ENCODE results near the gene ATXN1.
"Not testable (repeated sequence)": the region's sequence is repeated elsewhere in the genome, so short reads cannot be mapped to it uniquely, and the experiment has no call there.

ATXN1 gene

DNA sequence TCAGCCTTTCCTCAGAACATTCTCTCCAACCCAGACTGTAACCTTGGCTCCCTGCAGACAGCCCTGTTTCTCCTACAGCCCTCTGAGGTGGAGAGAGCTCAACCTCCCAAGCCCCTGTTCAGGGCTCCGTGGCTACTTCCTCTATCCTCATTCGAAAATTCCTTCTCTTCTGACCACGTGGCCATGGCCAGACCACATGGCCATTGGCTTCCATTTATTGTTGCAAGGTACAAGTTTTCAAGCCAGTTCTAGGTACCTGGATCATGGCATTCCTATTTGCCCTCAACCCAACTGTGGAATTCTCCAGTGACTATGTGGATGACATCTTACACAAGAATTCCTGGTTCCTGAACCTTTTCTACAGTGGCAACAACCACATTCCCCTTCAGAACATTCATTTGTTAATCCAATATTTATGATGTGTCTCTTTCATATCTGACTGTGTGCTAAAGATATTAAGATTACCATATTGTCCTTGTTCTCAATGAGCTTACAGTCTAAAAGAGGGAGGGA is 361.0 kb downstream of the ATXN1 start:
- DNase-seq = no peak

DNA sequence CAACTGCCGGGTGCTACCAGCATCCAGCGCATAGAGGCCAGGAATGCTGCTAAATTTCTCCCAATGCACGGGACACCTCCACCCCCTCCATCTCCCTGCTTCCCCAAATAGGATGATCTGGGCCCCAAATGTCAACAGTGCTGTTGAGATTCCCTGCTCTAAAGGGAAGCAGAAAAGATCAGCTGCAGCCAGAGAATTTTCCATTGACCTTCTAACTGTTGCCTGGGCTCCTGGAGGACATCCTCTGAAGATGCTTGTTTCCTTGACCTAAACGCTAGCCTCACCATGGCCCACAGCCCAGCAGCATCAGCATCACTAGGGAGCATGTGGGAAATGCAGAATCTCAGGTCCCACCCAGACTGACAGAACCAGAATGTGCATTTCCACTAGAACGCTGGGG is 361.6 kb downstream of the ATXN1 start:
- DNase-seq = no peak

DNA sequence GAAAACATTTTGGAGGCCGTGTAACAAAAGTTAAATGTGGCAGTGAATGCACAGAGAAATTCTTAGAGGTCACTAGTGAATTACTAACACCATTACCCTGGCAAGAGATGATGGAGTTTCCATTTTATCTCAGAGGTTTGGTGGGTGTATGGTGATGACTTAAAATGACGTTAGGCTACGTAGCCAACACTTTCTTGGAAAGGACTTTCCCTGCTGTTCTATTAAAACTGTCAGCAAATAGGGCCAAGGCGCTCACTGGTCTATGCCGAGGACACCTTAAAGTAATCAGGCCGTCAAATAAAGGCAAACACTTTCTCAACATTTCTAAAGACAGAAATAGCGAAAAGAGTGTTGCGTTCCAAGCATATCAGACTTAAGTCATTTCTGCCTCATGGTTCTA is 362.1 kb downstream of the ATXN1 start:
- no peak for DNase-seq

DNA sequence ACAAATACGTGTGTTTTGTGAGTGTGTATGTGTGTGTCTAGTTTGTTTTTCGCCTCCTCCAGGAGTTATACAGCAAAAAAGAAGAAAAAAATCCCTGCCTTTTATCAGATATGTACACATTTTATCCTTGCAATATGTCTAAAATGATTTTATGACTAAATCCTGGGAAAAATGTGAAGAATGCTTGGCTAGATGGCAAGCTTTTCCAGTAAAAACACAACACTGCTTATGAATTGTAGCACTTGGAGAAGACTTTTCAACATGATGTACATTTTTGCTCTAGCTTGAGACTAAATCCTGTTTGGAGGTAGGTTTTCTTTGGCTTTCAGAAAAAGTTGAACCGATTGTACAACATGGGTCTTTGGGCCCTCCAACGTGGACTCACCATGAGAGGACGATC is 362.7 kb downstream of the ATXN1 start:
- no peak for DNase-seq

DNA sequence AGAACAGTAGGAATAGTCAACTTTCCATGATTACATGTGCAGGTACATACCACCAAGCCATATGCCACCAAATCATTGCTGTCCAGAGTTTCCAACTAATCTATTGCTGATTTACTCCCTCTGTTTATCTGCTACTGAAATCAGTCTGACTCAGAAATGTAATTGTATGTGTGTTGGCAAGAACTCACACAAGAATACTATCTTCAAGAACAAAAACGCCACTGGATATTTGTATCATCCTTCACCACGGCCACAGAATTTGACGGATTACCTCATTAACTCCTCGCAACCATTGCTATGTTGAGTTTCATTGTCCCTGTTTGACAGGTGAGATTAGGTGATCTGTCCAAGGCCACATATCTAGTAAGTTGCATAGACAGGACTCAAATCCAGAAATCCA is 363.6 kb downstream of the ATXN1 start:
- DNase-seq = no peak

DNA sequence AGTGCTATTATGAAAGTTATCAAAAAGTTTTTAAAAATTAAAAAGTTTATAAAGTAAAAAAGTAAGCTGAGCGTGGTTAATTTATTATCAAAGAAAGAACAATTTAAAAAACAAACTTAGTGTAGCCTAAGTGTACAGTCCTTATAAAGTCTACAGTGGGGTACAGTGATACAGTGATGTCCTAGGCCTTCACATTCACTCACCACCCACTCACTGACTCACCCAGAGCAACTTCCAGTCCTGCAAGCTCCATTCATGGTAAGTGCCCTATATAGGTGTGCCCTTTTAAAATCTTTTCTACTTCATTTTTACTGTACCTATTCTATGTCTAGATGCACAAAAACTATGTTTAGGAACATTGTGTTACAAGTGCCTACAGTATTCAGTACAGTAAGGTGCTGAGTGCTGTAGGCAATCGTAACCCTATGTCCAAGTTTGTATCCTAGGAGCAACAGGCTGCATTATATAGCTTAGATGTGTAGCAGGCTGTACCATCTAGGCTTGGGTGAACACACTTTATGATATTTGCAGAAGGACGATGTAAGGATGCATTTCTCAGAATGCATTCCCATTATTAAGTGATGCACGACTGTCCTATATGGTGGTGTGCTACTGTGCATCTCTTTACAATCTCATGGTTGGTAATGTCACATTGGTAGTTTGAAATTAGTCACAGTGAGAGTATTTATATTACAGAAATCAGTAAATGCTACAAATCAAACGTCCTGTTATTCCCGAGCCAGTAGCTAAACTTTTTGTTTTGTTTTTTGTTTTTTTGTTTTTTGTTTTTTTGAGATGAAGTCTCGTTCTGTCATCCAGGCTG is 364.6 kb downstream of the ATXN1 start:
- no peak for DNase-seq

DNA sequence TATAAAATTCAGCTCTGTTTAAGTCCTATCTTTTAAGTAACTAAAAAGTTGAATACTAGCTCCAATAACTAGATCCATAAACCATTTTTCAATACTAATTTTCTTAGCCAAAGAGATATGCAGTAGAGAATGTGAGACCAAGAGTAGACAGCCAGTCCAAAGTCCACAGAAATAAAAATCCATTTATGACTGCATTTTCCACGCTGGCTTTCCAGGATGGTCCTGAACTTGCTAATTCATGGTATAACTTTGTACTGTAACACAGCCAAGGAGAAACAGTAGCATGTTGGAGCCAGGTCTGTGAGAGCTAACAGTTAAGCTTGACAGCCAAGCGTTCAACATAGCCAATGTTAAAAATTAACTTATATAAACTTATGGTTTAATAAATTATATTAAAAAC is 366.6 kb downstream of the ATXN1 start:
- no peak for DNase-seq

DNA sequence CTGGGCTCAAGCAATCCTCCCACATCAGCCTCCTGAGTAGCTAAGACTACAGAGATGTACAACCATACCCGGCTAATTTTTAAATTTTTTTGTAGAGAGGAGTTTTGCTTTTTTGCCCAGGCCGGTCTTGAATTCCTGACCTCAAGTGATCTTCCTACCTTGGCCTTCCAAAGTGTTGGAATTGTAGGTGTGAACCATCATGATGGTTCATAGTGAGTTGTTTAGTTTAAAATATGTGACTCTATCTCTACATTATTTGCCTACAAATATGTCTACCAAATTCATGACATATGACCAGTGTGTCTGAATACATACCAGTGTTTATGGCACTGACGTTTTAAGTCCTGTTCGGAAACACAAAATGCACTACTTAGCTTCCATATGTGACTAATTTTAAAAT is 367.9 kb downstream of the ATXN1 start:
- no peak for DNase-seq

DNA sequence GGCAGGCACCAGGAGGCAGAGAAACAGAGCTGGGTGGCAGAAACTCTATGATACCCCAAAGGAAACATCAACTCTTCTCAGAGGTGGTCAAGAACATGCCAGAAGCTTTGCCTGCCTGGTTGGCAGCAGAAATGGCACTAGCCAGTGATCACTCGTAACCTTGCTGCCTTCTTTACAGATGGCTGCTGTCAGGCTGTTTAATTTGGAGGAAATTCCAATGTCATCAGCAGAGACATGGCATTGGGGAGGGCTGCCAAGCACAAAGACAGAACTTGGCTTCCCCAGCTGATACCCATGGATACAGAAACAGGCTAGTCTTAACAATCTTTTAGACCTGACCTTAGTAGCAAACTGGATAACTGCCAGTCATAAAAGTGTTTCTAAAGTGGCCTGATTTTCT is 369.2 kb downstream of the ATXN1 start:
- no peak for DNase-seq

DNA sequence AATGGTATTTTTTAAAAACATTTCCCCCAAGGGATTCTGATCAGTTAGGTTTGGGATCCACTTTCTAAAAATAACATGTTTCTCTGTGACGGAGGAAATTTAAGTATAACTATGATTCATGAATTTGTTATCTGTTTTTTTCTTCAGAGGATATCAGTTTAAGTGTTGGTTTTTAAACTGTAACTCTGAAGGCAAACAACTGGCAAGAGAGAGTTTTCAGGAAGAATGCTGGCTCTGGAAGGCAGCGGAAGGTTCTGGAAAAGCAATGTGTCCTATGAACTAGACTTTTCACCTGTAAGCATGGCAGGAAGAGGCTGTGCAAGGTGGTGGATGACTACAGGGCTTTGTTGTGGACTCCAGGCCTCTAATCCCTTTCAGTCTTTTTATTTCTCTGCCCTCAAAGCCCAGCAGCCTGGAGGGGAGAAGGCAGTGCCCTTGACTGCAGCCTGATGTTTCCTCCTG is 369.8 kb downstream of the ATXN1 start:
- DNase-seq = no peak

DNA sequence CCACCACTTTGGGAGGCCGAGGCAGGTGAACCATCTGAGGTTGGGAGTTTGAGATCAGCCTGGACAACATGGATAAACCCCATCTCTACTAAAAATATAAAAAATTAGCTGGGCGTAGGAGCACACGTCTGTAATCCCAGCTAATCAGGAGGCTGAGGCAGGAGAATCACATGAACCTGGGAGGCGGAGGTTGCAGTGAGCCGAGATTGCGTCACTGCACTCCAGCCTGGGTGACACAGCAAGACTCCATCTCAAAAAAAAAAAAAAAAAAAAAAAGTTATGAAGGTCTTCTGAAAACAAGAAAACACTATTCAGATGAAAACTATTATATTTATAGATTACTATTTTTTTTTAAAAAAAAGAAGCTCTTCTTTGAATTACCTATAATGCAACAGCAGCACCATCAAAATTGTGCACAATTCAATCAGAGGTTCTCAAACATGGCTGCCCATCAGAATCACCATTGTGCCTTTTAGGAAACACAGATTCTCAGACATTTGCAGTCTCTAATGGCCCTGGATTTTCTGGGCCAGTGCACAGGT is 370.3 kb downstream of the ATXN1 start:
- DNase-seq = not testable (repeated sequence)

DNA sequence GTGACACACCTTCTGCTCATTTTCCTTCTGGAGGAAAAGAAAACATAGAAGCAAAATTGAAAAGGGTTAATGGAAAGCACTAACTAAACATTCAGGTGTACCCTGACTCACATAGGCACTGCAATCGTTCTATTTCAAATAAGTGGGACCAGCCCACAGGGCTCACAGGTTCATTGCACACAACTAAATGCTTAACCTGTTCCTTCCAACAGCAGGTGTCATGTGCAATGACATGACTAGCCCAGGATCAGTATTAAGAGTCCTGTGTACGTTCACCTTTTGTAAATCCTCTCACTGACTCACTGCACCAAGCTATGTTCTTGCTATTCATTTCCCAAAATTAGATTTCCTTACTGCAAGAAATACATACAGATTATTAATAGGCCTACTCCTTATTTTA is 371.6 kb downstream of the ATXN1 start:
- no peak for DNase-seq

DNA sequence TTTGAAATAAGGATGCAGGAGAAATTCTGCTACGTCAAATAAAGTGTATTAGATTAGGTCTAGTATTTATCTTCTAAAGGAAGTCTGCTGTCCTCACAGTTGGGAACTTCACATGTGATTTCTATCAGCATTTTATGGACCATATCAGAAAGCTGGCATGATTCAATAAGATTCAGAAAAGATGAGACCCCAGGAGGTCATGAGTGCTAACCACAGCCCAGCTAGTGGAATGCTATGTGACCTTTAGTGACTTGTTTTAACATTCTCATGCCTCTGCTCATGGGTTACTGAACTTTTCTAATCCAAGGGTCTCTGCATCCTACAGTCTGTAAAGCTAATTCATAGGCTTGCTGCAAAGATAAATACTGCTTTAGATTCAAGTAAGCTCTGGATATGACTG is 372.8 kb downstream of the ATXN1 start:
- DNase-seq = no peak

DNA sequence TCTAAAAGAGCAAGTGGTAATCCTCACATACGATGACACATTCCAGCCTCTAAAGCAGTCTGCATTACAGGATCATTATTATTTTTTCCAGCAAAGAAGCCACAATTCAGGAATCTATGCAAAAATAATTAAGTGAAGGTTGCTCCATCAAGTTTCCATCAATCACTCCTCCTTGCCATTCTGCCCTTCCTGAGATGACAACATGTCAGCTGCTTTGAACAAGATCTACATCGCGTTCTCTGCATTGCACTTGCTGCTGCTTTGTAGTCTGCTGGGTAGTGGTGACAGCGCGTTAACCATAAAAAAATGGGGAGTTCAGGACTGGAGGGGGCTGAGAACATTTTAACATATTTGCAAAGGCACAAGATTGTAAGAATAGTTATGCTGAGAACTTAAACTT is 375.2 kb downstream of the ATXN1 start:
- no peak for DNase-seq

DNA sequence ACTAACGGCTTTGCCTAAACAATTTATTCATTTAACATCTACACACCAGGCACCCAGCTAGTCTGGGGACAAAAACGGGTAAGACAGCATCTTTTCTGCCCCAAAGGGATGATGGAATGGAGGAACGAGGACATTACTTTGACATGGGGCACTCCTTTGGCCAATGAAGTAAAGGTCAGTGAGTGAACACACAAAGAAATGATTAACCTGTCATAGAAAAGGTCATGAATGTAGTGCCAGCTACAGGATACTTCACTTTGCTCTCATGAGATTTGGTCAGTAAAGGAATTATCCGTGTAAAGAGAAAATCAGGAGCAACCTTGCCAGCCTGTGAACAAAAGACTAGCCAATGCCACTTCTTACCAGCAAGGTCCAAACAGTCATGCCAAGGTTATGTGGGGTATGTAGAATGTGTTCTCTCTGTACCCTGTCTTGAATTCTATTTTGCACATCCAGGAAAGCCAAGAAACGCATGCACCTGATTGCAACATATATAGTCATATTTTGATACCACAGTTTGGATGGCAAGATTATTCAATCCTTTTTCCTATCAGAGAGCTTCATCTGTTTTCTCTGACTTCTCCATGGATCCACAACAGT is 377.6 kb downstream of the ATXN1 start:
- DNase-seq = no peak

DNA sequence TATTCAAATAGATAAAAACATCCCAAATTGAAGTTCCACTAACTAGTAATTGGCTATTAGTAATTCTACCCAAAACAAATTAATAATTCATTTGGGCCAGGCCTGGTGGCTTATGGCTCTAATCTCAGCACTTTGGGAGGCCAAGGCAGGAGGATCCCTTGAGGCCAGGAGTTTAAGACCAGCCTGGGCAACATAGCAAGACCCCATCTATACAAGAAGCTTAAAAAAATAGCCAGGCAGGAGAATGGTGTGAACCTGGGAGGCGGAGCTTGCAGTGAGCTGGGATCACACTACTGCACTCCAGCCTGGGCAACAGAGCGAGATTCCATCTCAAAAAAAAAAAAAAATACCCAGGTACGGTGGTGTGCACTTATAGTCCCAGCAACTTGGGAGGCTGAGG is 379.3 kb downstream of the ATXN1 start:
- not testable (repeated sequence) for DNase-seq

DNA sequence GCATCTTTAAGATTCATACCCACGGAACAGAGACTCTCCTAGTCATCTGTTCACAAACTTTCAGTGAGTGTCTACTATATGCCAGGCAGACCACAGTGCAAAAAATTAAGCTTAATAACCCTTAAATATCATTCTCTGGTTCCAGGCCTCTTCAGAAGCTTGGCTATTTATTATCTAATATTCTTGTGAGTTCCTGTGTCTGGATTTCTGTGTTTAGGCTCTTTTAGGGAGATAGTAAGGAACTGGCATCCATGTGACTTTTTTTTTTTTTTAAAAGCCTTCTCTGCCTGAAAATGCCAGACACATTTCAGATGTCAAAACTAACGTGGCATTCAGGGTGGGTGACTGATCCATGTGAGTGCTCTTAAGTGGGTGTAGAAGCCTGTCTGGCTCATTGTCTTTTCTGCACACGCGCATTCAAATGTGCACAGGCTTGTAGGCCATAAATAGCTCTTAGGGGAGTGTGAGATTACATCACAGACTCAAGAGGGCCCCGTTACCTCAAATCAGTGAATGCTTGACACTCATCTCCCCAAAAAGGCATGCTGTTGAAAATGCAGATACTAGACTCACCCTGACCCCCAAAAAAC is 380.9 kb downstream of the ATXN1 start:
- no peak for DNase-seq

DNA sequence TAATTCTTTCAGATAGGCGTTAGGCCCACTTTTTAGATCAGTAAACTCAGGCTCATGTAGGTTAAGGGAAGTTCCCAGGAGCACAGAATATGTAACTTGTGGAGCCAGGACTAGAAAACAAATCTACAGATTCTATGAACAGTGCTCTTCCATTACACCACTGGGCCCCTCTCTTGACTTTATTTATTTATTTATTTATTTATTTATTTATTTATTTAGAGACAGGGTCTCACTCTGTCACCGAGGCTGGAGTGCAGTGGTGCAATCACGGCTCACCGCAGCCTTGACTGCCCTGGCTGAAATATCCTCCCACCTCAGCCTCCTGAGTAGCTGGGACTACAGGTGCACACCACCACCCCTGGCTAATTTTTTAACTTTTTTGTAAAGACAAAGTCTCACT is 382.9 kb downstream of the ATXN1 start:
- not testable (repeated sequence) for DNase-seq

DNA sequence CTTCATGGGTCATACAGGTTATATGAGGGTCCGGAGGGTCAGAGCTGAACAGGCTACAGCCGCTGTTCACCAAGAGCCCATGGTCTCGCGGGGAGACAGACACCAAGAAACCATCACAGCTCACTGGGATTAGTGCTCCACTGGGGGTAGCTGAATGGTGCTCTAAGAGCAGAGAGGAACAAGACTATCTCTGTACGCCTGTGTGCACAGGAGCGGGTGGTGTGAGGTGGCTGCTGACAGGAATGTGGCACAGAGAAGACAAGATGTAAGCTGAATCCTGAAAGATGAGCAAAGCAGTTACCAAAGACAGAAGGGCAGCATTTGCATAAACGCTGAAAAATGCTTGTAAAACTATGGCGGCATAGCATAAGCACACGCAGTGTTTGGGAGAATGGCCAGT is 383.8 kb downstream of the ATXN1 start:
- DNase-seq = no peak

DNA sequence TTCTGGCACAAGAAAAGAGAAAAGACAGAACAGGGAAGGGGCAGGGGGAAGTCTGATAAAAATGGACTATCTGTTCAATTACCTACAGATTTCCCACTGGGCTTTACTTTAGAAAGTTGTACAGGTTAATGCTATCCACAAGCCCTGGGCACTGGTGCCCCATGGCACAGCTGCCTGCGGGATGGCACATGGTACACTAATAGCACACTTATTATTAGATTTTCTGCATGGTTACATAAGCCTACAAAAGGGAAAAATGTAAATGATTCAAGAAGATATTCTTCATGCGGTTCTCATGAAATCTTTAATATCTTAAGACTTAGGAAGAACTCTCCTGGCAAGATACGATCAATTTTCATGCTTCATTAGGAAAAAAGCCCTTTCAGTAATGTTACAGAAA is 385.4 kb downstream of the ATXN1 start:
- DNase-seq = no peak

DNA sequence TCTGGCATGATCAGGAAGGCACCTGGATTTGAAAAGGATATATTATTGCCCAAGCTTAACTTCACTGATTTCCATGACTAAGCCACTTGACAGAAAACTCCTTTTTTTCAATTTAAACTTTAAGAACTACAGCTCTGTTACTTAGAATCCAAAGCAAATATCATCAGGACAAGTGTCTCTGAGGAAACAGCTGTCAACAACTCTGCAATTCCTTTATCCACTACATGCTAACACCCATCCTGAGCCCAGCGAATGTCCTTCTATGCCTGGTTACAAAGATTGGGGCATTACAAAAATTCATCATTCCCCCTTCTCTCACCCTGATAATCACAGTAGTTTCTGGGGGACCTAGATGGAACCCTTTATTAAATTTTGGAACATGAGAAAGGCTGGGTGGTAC is 386.1 kb downstream of the ATXN1 start:
- no peak for DNase-seq

DNA sequence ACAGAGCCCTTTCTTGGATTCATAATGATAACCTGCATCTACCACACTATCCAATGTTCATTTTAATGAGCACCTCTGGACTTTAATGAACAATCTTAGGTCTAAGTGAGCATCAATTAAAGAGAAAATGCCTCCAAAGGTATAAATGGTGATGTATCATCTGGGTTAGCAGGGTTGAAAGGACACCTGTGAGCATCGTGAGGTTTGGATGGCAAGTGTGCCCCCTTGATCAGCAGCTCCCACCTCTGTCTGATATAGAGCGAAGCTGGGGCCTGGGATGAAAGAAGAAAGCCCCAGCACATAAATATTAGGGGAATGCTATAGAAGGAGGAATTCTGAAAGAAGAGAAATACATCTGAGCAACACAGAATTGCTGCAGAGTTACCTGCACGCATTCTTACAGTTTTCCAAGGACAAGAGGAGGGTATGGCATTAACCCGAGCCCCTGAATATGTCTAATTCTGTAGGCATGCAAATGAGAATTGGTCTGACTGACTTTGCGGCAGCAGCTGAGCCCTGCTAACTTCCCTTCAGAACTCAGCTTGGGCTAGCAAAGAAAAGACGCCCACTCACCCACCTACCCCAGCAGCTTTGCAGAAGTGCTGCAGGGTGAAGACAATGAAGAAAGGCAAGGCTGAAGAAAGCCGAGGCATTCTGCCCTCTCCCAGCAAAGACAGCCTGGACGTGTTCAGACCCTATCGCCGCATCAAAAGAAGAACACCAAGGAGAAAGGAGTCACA is 386.6 kb downstream of the ATXN1 start:
- DNase-seq = no peak

DNA sequence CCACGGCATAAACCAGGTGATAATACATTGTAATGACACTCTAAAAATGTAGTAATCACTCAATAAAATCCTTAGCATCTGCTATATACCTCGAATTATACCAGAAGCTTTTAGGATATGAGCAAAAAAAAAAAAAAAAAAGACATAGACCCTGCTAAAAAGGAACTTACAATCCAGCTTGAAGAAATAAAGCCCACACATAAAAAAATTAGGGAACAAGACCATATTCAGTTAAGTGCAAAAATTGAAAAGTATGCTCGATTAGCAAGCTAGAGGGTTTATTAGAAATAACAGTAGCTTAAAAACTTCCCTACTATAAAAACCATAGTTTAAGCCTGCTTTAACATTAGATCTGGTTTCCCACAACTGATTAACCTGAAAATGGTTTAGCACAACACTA is 387.2 kb downstream of the ATXN1 start:
- no peak for DNase-seq

All from effector CD8-positive, alpha-beta T cell (primary cell).